ENCODE results near the gene MTARC1. TPM values are rescaled to one million over a fixed set of nuclear protein-coding genes. Genes with fewer than 3 reads are reported as not detected.

MTARC1 gene
- total and polyA plus RNA-seq, 2 donors (not counting 1 experiment from before 2014, with no cell fraction given): 0.49 to 2.9 TPM

DNA sequence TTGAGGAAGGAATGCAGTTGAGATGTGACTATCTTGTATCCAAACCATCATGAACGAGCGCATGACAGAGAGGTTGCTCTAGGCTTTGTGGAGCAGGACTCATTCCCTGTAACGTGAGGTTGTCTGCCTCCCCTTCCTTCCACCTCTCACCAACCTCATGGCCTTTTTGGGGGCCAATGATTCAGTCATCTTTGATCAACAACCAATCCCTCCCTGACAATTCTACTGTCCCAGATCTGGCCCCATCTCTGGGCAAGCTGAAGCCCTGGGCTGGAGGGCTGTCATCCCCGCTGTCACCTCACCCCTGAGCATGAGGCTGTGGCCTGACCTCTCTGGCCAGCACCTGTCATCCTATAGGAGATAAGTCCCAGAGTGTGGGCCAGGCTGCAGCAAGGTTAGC, 19.7 kb downstream of the MTARC1 start:
- Histone ChIP-seq H3K9ac (ENCODE audit: low read length) (no peak overlapping the region), H3K27ac (ENCODE audit: low read length in 2 of 2) (no peak overlapping the region), H3K9me3 (ENCODE audit: control extremely low read depth in 1 of 3, control insufficient read depth in 2 of 3, insufficient read depth in 1 of 3, low read length in 2 of 3) (no peaks in the 10 kb centered on the region), H3K4me1 (ENCODE audit: control insufficient read depth in 2 of 2, insufficient read depth in 2 of 2, low read length in 2 of 2) (peaks cover 0 to 5% of the 10 kb centered on the region in 2 donors), H2AFZ (ENCODE audit: insufficient read depth, low read depth, low read length, poor library complexity, severe bottlenecking) (no peak overlapping the region), H3K4me2 (replicated peaks; ENCODE audit: low read depth, low read length, poor library complexity, severe bottlenecking) (no peak overlapping the region), H4K20me1 (ENCODE audit: control insufficient read depth, insufficient read depth, low read length, poor library complexity, severe bottlenecking) (no peaks in the 10 kb centered on the region), H3K27me3 (replicated peaks in 1 of 4; ENCODE audit: control extremely low read depth in 1 of 4, control insufficient read depth in 3 of 4, insufficient read depth in 4 of 4, low read length in 3 of 4) (peaks cover 0 to 9% (median 2%) of the 10 kb centered on the region in 4 experiments), H3K4me3 (ENCODE audit: control extremely low read depth in 1 of 5, extremely low read depth in 1 of 5, insufficient read depth in 1 of 5, low read depth in 2 of 5, low read length in 4 of 5) (no peak overlapping the region), H3K36me3 (replicated peaks in 1 of 2; ENCODE audit: control extremely low read depth in 1 of 2, control insufficient read depth in 1 of 2, extremely low read depth in 1 of 2, insufficient read depth in 2 of 2, low read length in 1 of 2) (no peaks in the 10 kb centered on the region), H3K79me2 (ENCODE audit: control insufficient read depth, insufficient read depth, low read length) (no peaks in the 10 kb centered on the region)
- DNase-seq (no peak), ATAC-seq (ENCODE audit: low read depth) (no peak)
- H3K27ac Mint-ChIP-seq: no peak overlapping the region
- no peak overlapping the region for H3K4me3 Mint-ChIP-seq
- TF ChIP-seq CTCF (IDR thresholded peaks at IDR 0.05) (no peak), EZH2 (IDR thresholded peaks at IDR 0.05; ENCODE audit: borderline replicate concordance, insufficient read depth, low read depth, low read length, poor library complexity, severe bottlenecking) (no peak)
- no peaks in the 10 kb centered on the region for H3K9me3 Mint-ChIP-seq (ENCODE audit: insufficient read depth)
- H3K27me3 Mint-ChIP-seq: no peaks in the 10 kb centered on the region
- CTCF ChIA-PET: interaction anchor here (1.0 to 2.1 kb wide), 4 partner anchors 11 to 628 kb away, joined by 3 to 11 read pairs (median 3); no protein-coding TSS in a partner anchor
- peaks cover 6% of the 10 kb centered on the region for H3K4me1 Mint-ChIP-seq
- 96% methylated on average over 4 of the region's 4 CpGs for WGBS (ENCODE audit: insufficient coverage)
- POLR2A ChIA-PET: no interaction called here
- intact Hi-C loops (cut with micrococcal nuclease): no loop called here

DNA sequence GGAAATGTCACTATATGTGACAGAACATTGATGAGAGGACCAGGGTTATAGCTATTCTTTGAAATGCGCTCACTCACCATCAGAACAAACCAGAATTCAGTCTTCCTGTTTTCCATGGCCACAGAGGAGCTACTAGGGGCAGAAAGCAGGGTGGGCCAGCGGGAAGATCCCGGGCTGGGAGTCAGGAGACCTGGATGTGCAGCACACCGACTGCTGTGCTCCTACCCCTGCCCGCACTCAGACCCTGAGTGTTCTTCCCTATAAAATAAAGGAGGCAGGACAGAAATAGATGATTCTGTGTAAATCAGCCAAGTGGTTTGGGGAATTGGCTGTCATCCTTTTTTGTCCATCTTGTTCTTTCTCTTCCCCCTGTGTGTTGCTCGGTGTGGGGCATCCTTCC, 21.0 kb downstream of the MTARC1 start:
- H4K20me1 ChIP-seq (ENCODE audit: control insufficient read depth, insufficient read depth, low read length, poor library complexity, severe bottlenecking): no peaks in the 10 kb centered on the region
- H2AFZ ChIP-seq (ENCODE audit: insufficient read depth, low read depth, low read length, poor library complexity, severe bottlenecking): no peak overlapping the region
- Mint-ChIP-seq H3K4me3 (no peak overlapping the region), H3K4me1 (peaks cover 6% of the 10 kb centered on the region), H3K27me3 (no peaks in the 10 kb centered on the region), H3K9me3 (ENCODE audit: insufficient read depth) (no peaks in the 10 kb centered on the region), H3K27ac (no peak overlapping the region)
- peaks cover 0 to 9% (median 2%) of the 10 kb centered on the region in 4 experiments for H3K27me3 ChIP-seq (replicated peaks in 1 of 4; ENCODE audit: control extremely low read depth in 1 of 4, control insufficient read depth in 3 of 4, insufficient read depth in 4 of 4, low read length in 3 of 4)
- TF ChIP-seq CTCF (IDR thresholded peaks at IDR 0.05) (no peak), EZH2 (IDR thresholded peaks at IDR 0.05; ENCODE audit: borderline replicate concordance, insufficient read depth, low read depth, low read length, poor library complexity, severe bottlenecking) (no peak)
- CTCF ChIA-PET: interaction anchor here (1.0 to 2.1 kb wide), 9 partner anchors 13 to 627 kb away, joined by 3 to 11 read pairs (median 4); partner anchors contain the start of gene C1orf115
- no peak overlapping the region for H3K27ac ChIP-seq (ENCODE audit: low read length in 2 of 2)
- ATAC-seq (ENCODE audit: low read depth): no peak
- DNase-seq: no peak
- no peak overlapping the region for H3K4me3 ChIP-seq (ENCODE audit: control extremely low read depth in 1 of 5, extremely low read depth in 1 of 5, insufficient read depth in 1 of 5, low read depth in 2 of 5, low read length in 4 of 5)
- H3K36me3 ChIP-seq (replicated peaks in 1 of 2; ENCODE audit: control extremely low read depth in 1 of 2, control insufficient read depth in 1 of 2, extremely low read depth in 1 of 2, insufficient read depth in 2 of 2, low read length in 1 of 2): no peaks in the 10 kb centered on the region
- intact Hi-C loops (cut with micrococcal nuclease): no loop called here
- no peaks in the 10 kb centered on the region for H3K9me3 ChIP-seq (ENCODE audit: control extremely low read depth in 1 of 3, control insufficient read depth in 2 of 3, insufficient read depth in 1 of 3, low read length in 2 of 3)
- WGBS (ENCODE audit: insufficient coverage): no CpG with 5 or more reads among the region's 6 CpGs
- H3K9ac ChIP-seq (ENCODE audit: low read length): no peak overlapping the region
- no peaks in the 10 kb centered on the region for H3K79me2 ChIP-seq (ENCODE audit: control insufficient read depth, insufficient read depth, low read length)
- POLR2A ChIA-PET: no interaction called here
- H3K4me1 ChIP-seq (ENCODE audit: control insufficient read depth in 2 of 2, insufficient read depth in 2 of 2, low read length in 2 of 2): peaks cover 0 to 5% of the 10 kb centered on the region in 2 donors
- no peak overlapping the region for H3K4me2 ChIP-seq (replicated peaks; ENCODE audit: low read depth, low read length, poor library complexity, severe bottlenecking)

Data from B cell (primary cell).